BJ (cell line): ENCODE results near the gene CUX1. TPM values are rescaled to one million over a fixed set of nuclear protein-coding genes. Genes with fewer than 3 reads are reported as not detected.

Experiments
- CTCF ChIA-PET: fragments of 350-600 bp; formaldehyde crosslinking; extraction: SDS; loops from one replicate; lab custom pipeline; 2021; ENCODE audit warnings: antibody characterized with exemption, inconsistent platforms; lab: Yijun Ruan, JAX
- POLR2A ChIA-PET: fragments of 300-600 bp; sonication (Branson Sonifier 250); formaldehyde crosslinking; extraction: SDS; loops from one replicate; lab custom pipeline; 2021; ENCODE audit warnings: antibody characterized with exemption; lab: Charles Lee
- DNase-seq: peaks from one replicate; pipeline ENCODE4 v3.0.0-alpha.2; 2011; ENCODE audit warnings: low read depth
- H3K27me3 ChIP-seq: 2 replicates; pipeline ENCODE4 v1.6.0; 2011; ENCODE audit warnings: low read length; ENCODE audit not compliant: control insufficient read depth, insufficient read depth
- H3K36me3 ChIP-seq: 2 replicates; pipeline ENCODE4 v1.5.1; 2011; ENCODE audit warnings: low read length; ENCODE audit not compliant: control insufficient read depth, insufficient read depth
- H3K4me3 ChIP-seq: 2 replicates; pipeline ENCODE4 v1.5.1; 2011; ENCODE audit warnings: low read depth, mild to moderate bottlenecking, control low read depth, low read length
- polyA plus RNA-seq: library from polyadenylated mRNA; depleted of rRNA; stranded (reverse); fragments of >200 nt; gene quantifications from 2 replicates; pipeline ENCODE4 v1.2.3, GENCODE V29; 2011
- TF ChIP-seq, protein P1 (sequence below): IDR thresholded peaks from 2 replicates; pipeline ENCODE4 v1.5.1; 2011; ENCODE audit warnings: low read depth, mild to moderate bottlenecking, control low read depth, inconsistent platforms, low read length, moderate library complexity; ENCODE audit not compliant: insufficient read depth

Gene CUX1
- polyA plus RNA-seq, 1 experiment = 36.5 TPM

DNA sequence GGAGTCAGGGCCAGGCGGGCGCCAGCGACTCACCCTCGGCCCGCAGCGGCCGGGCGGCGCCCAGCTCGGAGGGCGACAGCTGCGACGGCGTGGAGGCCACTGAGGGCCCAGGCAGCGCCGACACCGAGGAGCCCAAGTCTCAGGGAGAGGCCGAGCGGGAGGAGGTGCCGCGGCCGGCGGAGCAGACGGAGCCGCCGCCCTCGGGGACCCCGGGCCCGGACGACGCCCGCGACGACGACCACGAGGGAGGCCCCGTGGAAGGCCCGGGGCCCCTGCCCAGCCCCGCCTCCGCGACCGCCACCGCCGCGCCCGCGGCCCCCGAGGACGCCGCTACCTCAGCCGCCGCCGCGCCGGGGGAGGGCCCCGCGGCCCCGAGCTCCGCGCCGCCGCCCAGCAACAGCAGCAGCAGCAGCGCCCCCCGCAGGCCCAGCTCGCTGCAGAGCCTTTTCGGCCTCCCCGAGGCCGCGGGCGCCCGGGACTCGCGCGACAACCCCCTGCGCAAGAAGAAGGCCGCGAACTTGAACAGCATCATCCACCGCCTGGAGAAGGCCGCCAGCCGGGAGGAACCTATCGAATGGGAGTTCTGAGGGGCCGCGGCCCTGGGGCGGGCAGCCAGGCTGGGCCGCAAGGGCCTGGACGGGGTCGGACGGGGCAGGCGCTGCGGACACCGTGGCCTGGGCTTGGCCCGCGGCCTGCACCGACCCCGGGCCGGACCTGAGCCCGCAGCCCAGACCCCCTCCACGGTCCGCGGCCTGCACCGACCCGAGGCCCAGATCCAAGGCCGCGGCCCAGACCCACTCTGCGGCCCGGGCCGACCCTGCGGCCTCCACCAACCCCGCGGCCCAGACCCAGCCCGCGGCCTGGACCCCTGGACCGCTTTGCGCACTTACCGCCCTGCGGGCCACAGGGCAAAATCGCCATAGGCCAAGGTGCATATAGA, 431.3 kb downstream of the CUX1 start:
- H3K27me3 ChIP-seq = no peaks in the 10 kb centered on the region
- POLR2A ChIA-PET = no interaction called here
- peaks cover 5% of the 10 kb centered on the region for H3K36me3 ChIP-seq
- CTCF ChIA-PET = interaction anchor here (0.7 to 1.2 kb wide), 2 partner anchors 12 to 31 kb away, joined by 3 to 5 read pairs; no protein-coding TSS in a partner anchor
- no peak for DNase-seq
- H3K4me3 ChIP-seq = no peak overlapping the region
- TF ChIP-seq, protein P1, sequence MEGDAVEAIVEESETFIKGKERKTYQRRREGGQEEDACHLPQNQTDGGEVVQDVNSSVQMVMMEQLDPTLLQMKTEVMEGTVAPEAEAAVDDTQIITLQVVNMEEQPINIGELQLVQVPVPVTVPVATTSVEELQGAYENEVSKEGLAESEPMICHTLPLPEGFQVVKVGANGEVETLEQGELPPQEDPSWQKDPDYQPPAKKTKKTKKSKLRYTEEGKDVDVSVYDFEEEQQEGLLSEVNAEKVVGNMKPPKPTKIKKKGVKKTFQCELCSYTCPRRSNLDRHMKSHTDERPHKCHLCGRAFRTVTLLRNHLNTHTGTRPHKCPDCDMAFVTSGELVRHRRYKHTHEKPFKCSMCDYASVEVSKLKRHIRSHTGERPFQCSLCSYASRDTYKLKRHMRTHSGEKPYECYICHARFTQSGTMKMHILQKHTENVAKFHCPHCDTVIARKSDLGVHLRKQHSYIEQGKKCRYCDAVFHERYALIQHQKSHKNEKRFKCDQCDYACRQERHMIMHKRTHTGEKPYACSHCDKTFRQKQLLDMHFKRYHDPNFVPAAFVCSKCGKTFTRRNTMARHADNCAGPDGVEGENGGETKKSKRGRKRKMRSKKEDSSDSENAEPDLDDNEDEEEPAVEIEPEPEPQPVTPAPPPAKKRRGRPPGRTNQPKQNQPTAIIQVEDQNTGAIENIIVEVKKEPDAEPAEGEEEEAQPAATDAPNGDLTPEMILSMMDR = no peak

DNA sequence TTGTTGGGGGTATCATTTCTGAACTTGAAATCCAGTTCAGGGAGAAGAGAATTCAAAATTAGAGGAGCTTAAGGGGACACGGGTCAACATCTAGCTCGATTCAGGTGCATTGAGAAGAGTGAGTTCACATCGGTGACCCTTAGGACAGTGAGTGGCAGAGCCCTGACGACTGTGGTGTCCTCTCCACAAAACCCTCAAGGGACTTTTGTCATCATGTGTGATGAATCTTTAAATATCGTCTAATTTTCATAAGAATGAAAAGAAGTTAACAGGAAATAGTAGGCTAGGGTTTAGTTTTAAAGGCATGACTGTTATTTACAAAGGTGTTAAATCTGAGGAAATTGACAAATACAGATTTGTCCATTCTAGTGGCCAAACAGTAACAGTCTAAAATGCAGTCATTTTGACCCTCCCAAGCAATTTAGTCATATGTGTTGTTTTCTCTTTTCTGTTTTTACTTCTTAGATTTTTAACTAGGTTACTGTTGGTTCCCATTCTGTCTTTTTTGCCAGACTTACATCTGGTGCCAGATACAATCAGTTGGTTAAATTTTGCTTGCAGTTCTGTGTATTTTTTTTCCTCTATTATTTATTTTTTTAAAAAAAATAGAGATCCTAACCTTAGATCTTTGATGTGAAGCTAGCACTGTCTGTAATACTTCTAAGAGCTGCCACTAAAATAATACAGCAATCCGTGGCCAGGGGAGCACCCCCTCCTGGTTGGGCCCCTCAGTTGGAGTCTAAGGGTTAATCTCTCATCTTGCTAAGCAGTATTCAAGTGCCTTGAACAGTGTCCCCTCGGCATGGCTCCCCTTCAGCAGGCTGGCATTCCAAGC, 434.3 kb downstream of the CUX1 start:
- TF ChIP-seq, protein P1 = no peak
- Histone ChIP-seq H3K27me3 (no peaks in the 10 kb centered on the region), H3K36me3 (peaks cover 7% of the 10 kb centered on the region), H3K4me3 (no peak overlapping the region)
- POLR2A ChIA-PET = no interaction called here
- CTCF ChIA-PET = interaction anchor here (0.9 to 1.5 kb wide), 4 partner anchors 16 to 649 kb away, joined by 4 to 5 read pairs (median 4); no protein-coding TSS in a partner anchor
- no peak for DNase-seq

DNA sequence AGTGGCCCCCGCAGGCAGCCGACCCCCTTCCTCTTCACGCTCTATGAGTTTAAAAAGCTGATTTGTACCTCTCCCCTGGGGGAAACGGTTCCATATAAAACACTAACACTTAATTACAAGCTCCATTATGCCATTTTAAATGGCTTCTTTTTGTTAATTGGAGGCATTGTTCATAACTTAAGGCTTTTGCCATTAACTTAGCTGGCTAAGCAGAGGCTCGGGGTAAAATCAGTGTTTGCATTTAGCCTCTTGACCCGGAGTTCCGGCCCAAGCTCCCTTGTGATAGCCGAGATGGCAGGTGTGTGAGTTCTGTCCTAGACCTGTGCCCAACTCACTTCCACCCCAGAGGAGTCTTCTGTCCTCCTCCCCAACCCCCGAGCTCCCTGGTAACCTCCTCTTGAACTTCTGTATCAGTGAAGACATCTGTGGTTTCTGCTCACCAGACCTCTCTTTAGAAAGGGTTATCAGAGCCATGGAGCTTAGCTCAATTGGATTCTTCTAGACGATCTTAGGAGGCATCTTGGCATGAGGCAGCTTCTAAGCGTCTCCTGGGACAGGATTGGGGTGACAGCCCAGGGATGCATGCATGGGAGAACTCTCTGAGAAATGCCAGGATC, 435.0 kb downstream of the CUX1 start:
- POLR2A ChIA-PET = no interaction called here
- no peaks in the 10 kb centered on the region for H3K27me3 ChIP-seq
- TF ChIP-seq, protein P1 = no peak
- H3K4me3 ChIP-seq = no peak overlapping the region
- H3K36me3 ChIP-seq = peaks cover 7% of the 10 kb centered on the region
- DNase-seq = no peak
- CTCF ChIA-PET = interaction anchor here (0.9 to 1.5 kb wide), 4 partner anchors 16 to 650 kb away, joined by 4 to 5 read pairs (median 4); no protein-coding TSS in a partner anchor

DNA sequence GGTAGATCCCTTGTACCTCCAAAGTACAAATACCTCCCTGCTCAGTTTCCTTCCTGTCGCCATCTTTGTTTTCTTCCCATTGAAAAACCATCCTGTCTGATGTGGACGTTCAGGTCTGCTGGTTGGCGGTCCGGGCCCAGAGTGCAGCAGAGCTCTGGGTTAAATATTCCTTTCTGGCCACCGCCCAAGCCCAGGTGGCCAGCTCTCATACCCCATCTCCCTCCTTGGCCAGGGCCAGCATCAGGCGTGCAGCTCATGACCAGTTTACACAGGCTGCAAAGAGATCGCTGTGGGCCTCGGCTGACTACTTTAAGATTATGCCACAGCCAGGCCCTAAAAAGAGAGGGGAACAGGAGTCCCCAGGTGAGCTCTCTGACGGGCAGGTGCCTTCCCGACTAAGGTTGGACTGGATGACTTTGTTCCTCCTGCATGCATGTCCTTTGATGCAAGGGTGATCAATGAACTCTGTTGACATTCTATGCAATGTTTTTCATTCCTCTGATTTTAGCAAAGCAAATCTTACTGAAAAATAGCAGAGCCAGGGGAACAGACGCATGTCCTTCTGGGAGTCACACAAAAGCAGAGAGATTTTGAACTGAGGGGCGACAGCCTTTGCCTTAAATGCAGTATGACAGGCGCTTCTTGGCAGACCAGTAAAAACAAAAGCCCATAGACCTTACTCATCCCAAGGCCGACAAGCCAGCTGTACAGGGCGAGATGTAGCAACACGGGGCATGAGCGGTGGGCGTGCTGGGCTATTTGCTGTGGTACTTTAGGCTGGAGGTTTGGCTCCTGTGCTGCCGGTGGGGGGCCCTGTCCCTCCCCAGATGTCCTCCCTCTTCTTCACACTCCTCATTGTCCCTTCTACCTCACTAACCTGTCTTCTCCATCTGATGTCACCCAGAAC, 435.9 kb downstream of the CUX1 start:
- TF ChIP-seq, protein P1 = no peak
- DNase-seq = no peak
- H3K4me3 ChIP-seq = no peak overlapping the region
- H3K27me3 ChIP-seq = no peaks in the 10 kb centered on the region
- POLR2A ChIA-PET = no interaction called here
- H3K36me3 ChIP-seq = peaks cover 7% of the 10 kb centered on the region
- CTCF ChIA-PET = interaction anchor here (0.9 to 1.5 kb wide), 5 partner anchors 17 to 651 kb away, joined by 4 to 5 read pairs (median 4); no protein-coding TSS in a partner anchor
